Central memory CD8-positive, alpha-beta T cell (primary cell): ENCODE results near the gene ILDR2.

ENCODE experiments used
- ATAC-seq: fragments of 150-1000 bp; cut with Tn5 transposase; replicated peaks from 2 replicates; pipeline ENCODE4 v1.10.0; 2022; ENCODE audit warnings: mild to moderate bottlenecking, moderate FRiP score, moderate number of reproducible peaks; ENCODE audit not compliant: poor library complexity, severe bottlenecking; ENCODE audit errors: extremely low read depth
- DNase-seq, 2 donors: peaks; one replicate each; pipeline ENCODE4 v3.0.0; 2021; ENCODE audit warnings: low spot score in 2 of 2
- H3K27ac Mint-ChIP-seq: one replicate; pipeline ENCODE4 v1.8.0; 2022; ENCODE audit warnings: low read depth, mild to moderate bottlenecking, moderate library complexity, mixed read lengths
- H3K27me3 Mint-ChIP-seq: one replicate; pipeline ENCODE4 v1.8.0; 2022; ENCODE audit warnings: mixed read lengths
- H3K36me3 Mint-ChIP-seq: one replicate; pipeline ENCODE4 v1.8.0; 2022; ENCODE audit warnings: mild to moderate bottlenecking, moderate library complexity, mixed read lengths; ENCODE audit not compliant: insufficient read depth
- H3K4me1 Mint-ChIP-seq: one replicate; pipeline ENCODE4 v1.8.0; 2022; ENCODE audit warnings: mixed read lengths
- H3K4me3 Mint-ChIP-seq: one replicate; pipeline ENCODE4 v1.8.0; 2022; ENCODE audit warnings: mild to moderate bottlenecking, moderate library complexity, mixed read lengths
- H3K9me3 Mint-ChIP-seq: one replicate; pipeline ENCODE4 v1.8.0; 2022; ENCODE audit warnings: mixed read lengths

ILDR2 gene

GRCh38 chr1:166910396-166910994 is 64.8 kb downstream of the ILDR2 start:
- no peaks in the 10 kb centered on the region for H3K4me1 Mint-ChIP-seq
- H3K36me3 Mint-ChIP-seq: no peaks in the 10 kb centered on the region
- no peak overlapping the region for H3K4me3 Mint-ChIP-seq
- no peaks in the 10 kb centered on the region for H3K9me3 Mint-ChIP-seq
- DNase-seq: peak; percentile 48 to 60
- peak; percentile 99 for ATAC-seq
- H3K27ac Mint-ChIP-seq: no peak overlapping the region
- H3K27me3 Mint-ChIP-seq: no peaks in the 10 kb centered on the region

GRCh38 chr1:166908942-166909341 is 66.4 kb downstream of the ILDR2 start:
- Mint-ChIP-seq H3K27ac (no peak overlapping the region), H3K4me1 (no peaks in the 10 kb centered on the region), H3K27me3 (no peaks in the 10 kb centered on the region), H3K36me3 (no peaks in the 10 kb centered on the region), H3K4me3 (no peak overlapping the region), H3K9me3 (no peaks in the 10 kb centered on the region)
- DNase-seq (no peak), ATAC-seq (no peak)

- Mint-ChIP-seq H3K36me3 (no peaks in the 10 kb centered on the region), H3K4me3 (no peak overlapping the region), H3K27me3 (no peaks in the 10 kb centered on the region), H3K4me1 (no peaks in the 10 kb centered on the region), H3K27ac (no peak overlapping the region), H3K9me3 (no peaks in the 10 kb centered on the region)
- no peak for ATAC-seq
- DNase-seq: no peak
Measured at GRCh38 chr1:166907763-166908162, 67.6 kb downstream of the ILDR2 start.

- H3K4me1 Mint-ChIP-seq: no peaks in the 10 kb centered on the region
- DNase-seq (no peak), ATAC-seq (no peak)
- no peaks in the 10 kb centered on the region for H3K27me3 Mint-ChIP-seq
- H3K9me3 Mint-ChIP-seq: no peaks in the 10 kb centered on the region
- H3K27ac Mint-ChIP-seq: no peak overlapping the region
- H3K4me3 Mint-ChIP-seq: no peak overlapping the region
- no peaks in the 10 kb centered on the region for H3K36me3 Mint-ChIP-seq
Measured at GRCh38 chr1:166907051-166907450, 68.3 kb downstream of the ILDR2 start.

GRCh38 chr1:166906647-166907046 is 68.7 kb downstream of the ILDR2 start:
- no peaks in the 10 kb centered on the region for H3K36me3 Mint-ChIP-seq
- H3K27ac Mint-ChIP-seq: no peak overlapping the region
- H3K9me3 Mint-ChIP-seq: no peaks in the 10 kb centered on the region
- no peaks in the 10 kb centered on the region for H3K27me3 Mint-ChIP-seq
- no peak for DNase-seq
- no peak overlapping the region for H3K4me3 Mint-ChIP-seq
- H3K4me1 Mint-ChIP-seq: no peaks in the 10 kb centered on the region
- ATAC-seq: no peak

GRCh38 chr1:166905900-166906299 is 69.4 kb downstream of the ILDR2 start:
- ATAC-seq (no peak), DNase-seq (no peak)
- no peaks in the 10 kb centered on the region for H3K4me1 Mint-ChIP-seq
- no peaks in the 10 kb centered on the region for H3K36me3 Mint-ChIP-seq
- H3K4me3 Mint-ChIP-seq: no peak overlapping the region
- H3K9me3 Mint-ChIP-seq: no peaks in the 10 kb centered on the region
- H3K27ac Mint-ChIP-seq: no peak overlapping the region
- no peaks in the 10 kb centered on the region for H3K27me3 Mint-ChIP-seq

GRCh38 chr1:166905136-166905535 is 70.2 kb downstream of the ILDR2 start:
- no peaks in the 10 kb centered on the region for H3K4me1 Mint-ChIP-seq
- no peaks in the 10 kb centered on the region for H3K27me3 Mint-ChIP-seq
- no peaks in the 10 kb centered on the region for H3K36me3 Mint-ChIP-seq
- H3K4me3 Mint-ChIP-seq: no peak overlapping the region
- ATAC-seq (no peak), DNase-seq (no peak)
- no peak overlapping the region for H3K27ac Mint-ChIP-seq
- H3K9me3 Mint-ChIP-seq: no peaks in the 10 kb centered on the region

GRCh38 chr1:166903232-166903631 is 72.1 kb downstream of the ILDR2 start:
- no peak overlapping the region for H3K27ac Mint-ChIP-seq
- ATAC-seq: no peak

GRCh38 chr1:166902279-166902678 is 73.1 kb downstream of the ILDR2 start:
- H3K36me3 Mint-ChIP-seq: no peaks in the 10 kb centered on the region
- DNase-seq (no peak), ATAC-seq (no peak)
- peaks cover 14% of the 10 kb centered on the region for H3K27me3 Mint-ChIP-seq
- H3K27ac Mint-ChIP-seq: no peak overlapping the region
- H3K4me3 Mint-ChIP-seq: no peak overlapping the region
- peaks cover under 1% of the 10 kb centered on the region for H3K9me3 Mint-ChIP-seq
- H3K4me1 Mint-ChIP-seq: no peaks in the 10 kb centered on the region

More at GRCh38 chr1:166903232-166903631, 72.1 kb downstream of the ILDR2 start:
- Mint-ChIP-seq H3K4me3 (no peak overlapping the region), H3K27me3 (peaks cover 4% of the 10 kb centered on the region), H3K4me1 (no peaks in the 10 kb centered on the region), H3K36me3 (no peaks in the 10 kb centered on the region), H3K9me3 (no peaks in the 10 kb centered on the region)
- no peak for DNase-seq

- Mint-ChIP-seq H3K4me1 (no peaks in the 10 kb centered on the region), H3K36me3 (no peaks in the 10 kb centered on the region), H3K4me3 (no peak overlapping the region), H3K27me3 (peaks cover 26% of the 10 kb centered on the region), H3K9me3 (peaks cover 6% of the 10 kb centered on the region), H3K27ac (no peak overlapping the region)
- no peak for ATAC-seq
- no peak for DNase-seq
Measured at GRCh38 chr1:166900987-166901386, 74.4 kb downstream of the ILDR2 start.

- H3K9me3 Mint-ChIP-seq: peaks cover 6% of the 10 kb centered on the region
- no peak for ATAC-seq
- H3K4me1 Mint-ChIP-seq: no peaks in the 10 kb centered on the region
- peaks cover 36% of the 10 kb centered on the region for H3K27me3 Mint-ChIP-seq
- DNase-seq: no peak
- H3K27ac Mint-ChIP-seq: no peak overlapping the region
- no peaks in the 10 kb centered on the region for H3K36me3 Mint-ChIP-seq
- no peak overlapping the region for H3K4me3 Mint-ChIP-seq
Measured at GRCh38 chr1:166899769-166900168, 75.6 kb downstream of the ILDR2 start.

- H3K9me3 Mint-ChIP-seq: peaks cover 6% of the 10 kb centered on the region
- ATAC-seq: no peak
Measured at GRCh38 chr1:166895766-166896165, 79.6 kb downstream of the ILDR2 start.

GRCh38 chr1:166889776-166890175 is 85.6 kb downstream of the ILDR2 start:
- H3K9me3 Mint-ChIP-seq: no peaks in the 10 kb centered on the region
- DNase-seq (no peak), ATAC-seq (no peak)
- no peak overlapping the region for H3K27ac Mint-ChIP-seq
- H3K36me3 Mint-ChIP-seq: peaks cover 2% of the 10 kb centered on the region
- H3K4me3 Mint-ChIP-seq: no peak overlapping the region
- H3K27me3 Mint-ChIP-seq: peaks cover 37% of the 10 kb centered on the region
- peaks cover 6% of the 10 kb centered on the region for H3K4me1 Mint-ChIP-seq

More at GRCh38 chr1:166895766-166896165, 79.6 kb downstream of the ILDR2 start:
- DNase-seq: no peak
- Mint-ChIP-seq H3K27me3 (peaks cover 62% of the 10 kb centered on the region), H3K27ac (no peak overlapping the region), H3K36me3 (no peaks in the 10 kb centered on the region), H3K4me1 (no peaks in the 10 kb centered on the region), H3K4me3 (no peak overlapping the region)
